ENCODE data around the gene JADE2.

- TF ChIP-seq POLR2AphosphoS5 (IDR thresholded peaks at IDR 0.05; ENCODE audit: low read depth, low read length) = no peak
- TF ChIP-seq POLR2A (IDR thresholded peaks at IDR 0.05; ENCODE audit: low read depth, low read length) = no peak
- TF ChIP-seq TAF1 (IDR thresholded peaks at IDR 0.05; ENCODE audit: borderline replicate concordance, low read depth, low read length) = no peak
Observed at GRCh38 chr5:134614450-134615085, 89.1 kb downstream of the JADE2 start.

Data from GM12892 (cell line).